Head of caudate nucleus (tissue), 42 donors: ENCODE data around the gene RNF157.
"Not testable (repeated sequence)": the region's sequence is repeated elsewhere in the genome, so short reads cannot be mapped to it uniquely, and the experiment has no call there.

Experiments used
- DNase-seq, 42 donors: peaks; one replicate each; pipeline versions ENCODE4 v3.0.0 to v3.0.0-alpha.2; 2020 to 2021; ENCODE audit warnings: mixed read lengths in 7 of 42
- intact Hi-C: fragments of 100-400 bp; cut with DNase I; formaldehyde crosslinking; loops from one replicate; pipeline ENCODE4 v1.15.0; 2022

Gene RNF157

GRCh38 chr17:76271669-76272540, 31.6 kb upstream of the RNF157 start:
- intact Hi-C loops: loop anchor here (10.0 kb wide), 1 partner anchor 87 kb away; no protein-coding TSS in a partner anchor
- DNase-seq: no peak

- DNase-seq: no peak
These were observed 30.7 kb upstream of the RNF157 start for GRCh38 chr17:76270770-76271668.

GRCh38 chr17:76270127-76270592, 29.9 kb upstream of the RNF157 start:
- DNase-seq: no peak
- intact Hi-C loops: loop anchor here (10.0 kb wide), 1 partner anchor 85 kb away; no protein-coding TSS in a partner anchor

More at GRCh38 chr17:76270770-76271668, 30.7 kb upstream of the RNF157 start:
- intact Hi-C loops: loop anchor here (10.0 kb wide), 1 partner anchor 86 kb away; no protein-coding TSS in a partner anchor

GRCh38 chr17:76268991-76269981, 29.0 kb upstream of the RNF157 start:
- DNase-seq: no peak
- intact Hi-C loops: no loop called here

GRCh38 chr17:76268015-76268749, 27.9 kb upstream of the RNF157 start:
- peak; percentile 55 to 94 (median 78) for DNase-seq
- intact Hi-C loops: no loop called here

- intact Hi-C loops, DNase-seq: not testable (repeated sequence)
These were observed 27.3 kb upstream of the RNF157 start for GRCh38 chr17:76267581-76268001.

- intact Hi-C loops: no loop called here
These were observed 26.8 kb upstream of the RNF157 start for GRCh38 chr17:76267051-76267576.

GRCh38 chr17:76266244-76266938, 26.1 kb upstream of the RNF157 start:
- DNase-seq: peak in 2 of 42 donors; percentile 25 to 47
- intact Hi-C loops: no loop called here

More at GRCh38 chr17:76267051-76267576, 26.8 kb upstream of the RNF157 start:
- DNase-seq: no peak

GRCh38 chr17:76265624-76266243, 25.4 kb upstream of the RNF157 start:
- intact Hi-C loops: no loop called here
- peak in 37 of 42 donors; percentile 35 to 77 (median 57) for DNase-seq

GRCh38 chr17:76264755-76265623, 24.7 kb upstream of the RNF157 start, which contains the start of gene UBALD2:
Gene UBALD2 (plus strand): TSS chr17:76265348. CDS start chr17:76265506, 158 bp downstream.
- DNase-seq: peak; percentile 98 to 100 (median 100)
- intact Hi-C loops: no loop called here

GRCh38 chr17:76264425-76264754, 24.1 kb upstream of the RNF157 start:
- intact Hi-C loops: no loop called here
- DNase-seq: no peak

GRCh38 chr17:76263896-76264295, 23.6 kb upstream of the RNF157 start:
- no peak for DNase-seq
- intact Hi-C loops: no loop called here

- intact Hi-C loops: no loop called here
- DNase-seq: no peak
These were observed 22.5 kb upstream of the RNF157 start for GRCh38 chr17:76262732-76263344.

- peak in 4 of 42 donors; percentile 40 to 74 (median 57) for DNase-seq
- intact Hi-C loops: no loop called here
These were observed 21.3 kb upstream of the RNF157 start for GRCh38 chr17:76261421-76262215.
